ENCODE measurements around the gene ADIPOR2.
A peak's percentile ranks its signal among the peaks of the same experiment; 100 is the strongest.
"Not testable (repeated sequence)": the region's sequence is repeated elsewhere in the genome, so short reads cannot be mapped to it uniquely, and the experiment has no call there.

ADIPOR2 gene

DNA sequence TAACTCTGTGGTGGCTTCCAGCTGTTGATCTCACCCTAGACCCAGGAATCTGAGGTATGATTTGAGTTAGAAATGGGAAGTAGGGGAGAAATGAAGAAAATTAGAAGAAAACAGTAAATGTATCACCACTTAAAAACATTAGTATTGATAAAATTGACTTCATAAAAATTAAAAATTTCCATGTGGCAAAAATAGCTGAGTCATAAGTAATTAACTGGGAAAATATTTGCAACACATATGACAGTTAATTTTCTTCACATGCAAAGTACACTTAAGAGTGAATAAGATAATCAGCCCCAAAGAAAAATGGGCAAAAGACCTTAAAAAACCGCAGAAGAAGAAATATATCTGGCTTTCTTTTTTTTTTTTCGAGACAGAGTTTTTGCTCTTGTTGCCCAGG lies 25.5 kb upstream of the ADIPOR2 start:
- DNase-seq (ENCODE audit: low read depth in 2 of 3, low spot score in 1 of 3): no peak

DNA sequence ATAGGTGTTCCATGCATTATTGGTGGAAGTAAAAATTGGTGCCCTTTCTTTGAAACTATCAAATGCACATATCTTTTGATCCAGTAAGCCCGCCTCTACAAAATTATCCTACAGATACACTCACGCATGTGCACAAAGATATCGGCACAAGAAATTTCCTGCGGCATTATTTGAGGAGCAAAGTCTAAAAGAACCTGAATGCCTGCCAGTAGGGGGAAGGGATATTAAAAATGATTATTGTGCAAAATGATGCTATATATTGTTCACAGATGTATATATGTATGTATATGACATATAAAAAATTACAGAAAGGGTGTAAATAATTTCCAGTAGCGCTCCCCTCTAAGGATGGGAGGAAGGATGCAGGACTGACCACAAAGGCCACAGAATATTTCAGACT lies 24.7 kb upstream of the ADIPOR2 start:
- no peak for DNase-seq (ENCODE audit: low read depth in 2 of 3, low spot score in 1 of 3)

- DNase-seq (ENCODE audit: low read depth in 2 of 3, low spot score in 1 of 3): no peak
These were observed 24.1 kb upstream of the ADIPOR2 start for GRCh38 chr12:1666685-1667162.

- DNase-seq (ENCODE audit: low read depth in 2 of 3, low spot score in 1 of 3): no peak
These were observed 21.9 kb upstream of the ADIPOR2 start for GRCh38 chr12:1668833-1669543.

GRCh38 chr12:1670358-1671268 lies 20.3 kb upstream of the ADIPOR2 start:
- DNase-seq (ENCODE audit: low read depth in 2 of 3, low spot score in 1 of 3): no peak

GRCh38 chr12:1676043-1676442 lies 14.8 kb upstream of the ADIPOR2 start:
- DNase-seq (ENCODE audit: low read depth in 2 of 3, low spot score in 1 of 3): no peak

DNA sequence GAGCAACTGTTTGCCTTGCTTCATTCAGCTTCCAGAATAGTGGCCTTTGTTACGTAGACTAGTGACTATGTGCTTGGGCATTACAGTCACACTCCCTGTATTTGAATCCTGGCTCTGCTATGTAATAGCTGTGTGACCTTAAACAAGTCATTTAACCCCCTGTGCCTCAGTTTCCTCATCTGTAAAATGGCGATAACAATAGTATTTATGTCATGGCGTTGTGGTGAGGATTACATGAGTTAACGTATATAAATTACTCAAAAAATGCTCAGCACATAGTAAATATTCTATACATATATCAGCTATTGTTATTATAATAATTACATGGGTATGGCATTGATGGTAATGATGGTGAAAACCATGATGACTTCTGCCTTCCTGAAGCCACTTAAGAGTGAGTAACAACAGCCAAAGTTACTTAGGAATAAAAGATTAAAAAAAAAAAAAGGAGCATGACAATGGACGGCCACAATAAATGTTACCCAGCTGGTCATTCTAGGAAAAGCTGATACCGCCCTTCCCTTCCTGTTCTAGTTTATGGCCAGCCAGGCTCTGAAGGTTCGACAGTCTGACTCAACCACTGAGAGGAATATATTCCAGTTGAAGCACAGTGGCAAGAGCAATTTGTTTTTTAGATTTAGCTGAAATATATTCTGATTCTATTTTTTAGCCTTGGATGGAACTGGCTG lies 9.9 kb upstream of the ADIPOR2 start:
- no peak for DNase-seq (ENCODE audit: low read depth in 2 of 3, low spot score in 1 of 3)

- DNase-seq (ENCODE audit: low read depth in 2 of 3, low spot score in 1 of 3): no peak
These were observed 9.4 kb upstream of the ADIPOR2 start for GRCh38 chr12:1681493-1681807.

GRCh38 chr12:1688086-1688710 lies 2.7 kb upstream of the ADIPOR2 start:
- no peak for DNase-seq (ENCODE audit: low read depth in 2 of 3, low spot score in 1 of 3)

- peak in 1 of 3 donors; percentile 12 for DNase-seq (ENCODE audit: low read depth in 2 of 3, low spot score in 1 of 3)
These were observed 495 bp downstream of the ADIPOR2 start for GRCh38 chr12:1691123-1692007.

GRCh38 chr12:1692226-1692625 lies 1.4 kb downstream of the ADIPOR2 start:
- no peak for DNase-seq (ENCODE audit: low read depth in 2 of 3, low spot score in 1 of 3)

GRCh38 chr12:1692895-1693610 lies 2.2 kb downstream of the ADIPOR2 start:
- no peak for DNase-seq (ENCODE audit: low read depth in 2 of 3, low spot score in 1 of 3)

GRCh38 chr12:1695097-1695496 lies 4.2 kb downstream of the ADIPOR2 start:
- DNase-seq (ENCODE audit: low read depth in 2 of 3, low spot score in 1 of 3): not testable (repeated sequence)

- no peak for DNase-seq (ENCODE audit: low read depth in 2 of 3, low spot score in 1 of 3)
These were observed 5.2 kb downstream of the ADIPOR2 start for GRCh38 chr12:1695886-1696670.

GRCh38 chr12:1696800-1697199 lies 5.9 kb downstream of the ADIPOR2 start:
- no peak for DNase-seq (ENCODE audit: low read depth in 2 of 3, low spot score in 1 of 3)

DNA sequence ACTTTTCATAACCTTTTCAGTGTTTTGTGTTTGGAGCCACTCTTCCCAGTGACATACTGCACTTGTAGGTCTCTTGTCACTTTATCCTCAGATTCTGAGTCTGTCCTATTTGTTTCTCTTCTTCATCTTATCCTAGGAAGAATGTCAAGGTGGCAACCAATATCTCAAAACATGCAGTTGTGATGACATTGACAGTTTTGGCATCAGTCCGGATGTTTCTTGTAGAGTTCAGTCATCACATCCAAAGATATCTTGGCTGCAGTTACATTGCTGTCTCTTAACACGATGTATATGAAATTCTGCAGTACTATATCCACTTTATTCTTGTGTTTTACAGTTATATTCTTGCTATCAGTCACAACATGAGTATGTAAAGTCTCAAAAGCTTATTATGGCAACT lies 6.4 kb downstream of the ADIPOR2 start:
- DNase-seq (ENCODE audit: low read depth in 2 of 3, low spot score in 1 of 3): no peak

GRCh38 chr12:1698720-1699119 lies 7.8 kb downstream of the ADIPOR2 start:
- DNase-seq (ENCODE audit: low read depth in 2 of 3, low spot score in 1 of 3): no peak

DNA sequence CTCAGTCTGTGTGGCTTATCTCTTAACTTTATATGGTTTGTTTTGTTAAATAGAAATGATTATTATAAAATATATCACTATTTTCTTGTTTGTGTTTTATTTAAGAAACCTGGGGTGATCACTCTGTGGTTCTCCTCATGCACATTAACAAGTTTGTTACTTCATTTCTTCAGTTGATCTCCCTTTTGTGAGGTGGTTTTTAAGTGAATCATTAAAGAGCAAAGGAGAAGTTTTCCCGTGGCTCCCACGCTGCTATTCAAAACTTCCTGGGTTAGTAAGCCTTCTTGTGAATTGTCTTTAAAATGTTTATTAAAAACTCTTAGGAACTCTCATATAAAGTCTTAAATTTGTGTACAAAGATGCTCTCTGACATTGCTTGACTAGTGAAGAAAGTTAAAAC lies 11.8 kb downstream of the ADIPOR2 start:
- no peak for DNase-seq (ENCODE audit: low read depth in 2 of 3, low spot score in 1 of 3)

Measured in stimulated activated CD4-positive, alpha-beta T cell treated with anti-CD3 and anti-CD28 coated beads, Interleukin-12 subunit alpha, Interleukin-12 subunit beta, amount 100 ng/mL, for 48 hours (primary cell).